ENCODE data around the gene PAX8. TPM values are rescaled to one million over a fixed set of nuclear protein-coding genes. Genes with fewer than 3 reads are reported as not detected.

Gene PAX8
- total RNA-seq, 6 experiments from 2014 or later: 0.33 to 6.7 (median 5.1) TPM

- TF ChIP-seq CTCF (IDR thresholded peaks at IDR 0.05): peak; percentile 50
- H3K4me3 Mint-ChIP-seq: no peak overlapping the region
- no peak for DNase-seq
- peak overlapping the region; percentile 95 for H3K27ac Mint-ChIP-seq
- no peaks in the 10 kb centered on the region for H3K36me3 Mint-ChIP-seq (ENCODE audit: low read depth)
- peaks cover 49% of the 10 kb centered on the region for H3K4me1 Mint-ChIP-seq (ENCODE audit: low read depth)
- H3K27me3 Mint-ChIP-seq (ENCODE audit: insufficient read depth): peaks cover 1% of the 10 kb centered on the region; the same call in 1 of the 2 replicates
- H3K9me3 Mint-ChIP-seq: no peaks in the 10 kb centered on the region
Observed at GRCh38 chr2:113282747-113283533, 4.2 kb upstream of the PAX8 start.

- Mint-ChIP-seq H3K9me3 (no peaks in the 10 kb centered on the region), H3K4me1 (ENCODE audit: low read depth) (peaks cover 48% of the 10 kb centered on the region), H3K4me3 (no peak overlapping the region), H3K36me3 (ENCODE audit: low read depth) (no peaks in the 10 kb centered on the region), H3K27ac (no peak overlapping the region), H3K27me3 (ENCODE audit: insufficient read depth) (peaks cover 5% of the 10 kb centered on the region; the same call in 1 of the 2 replicates)
- DNase-seq: no peak
- no peak for TF ChIP-seq CTCF (IDR thresholded peaks at IDR 0.05)
Observed at GRCh38 chr2:113281910-113282746, 3.4 kb upstream of the PAX8 start.

GRCh38 chr2:113278073-113278741 is 514 bp downstream of the PAX8 start:
- TF ChIP-seq CTCF (IDR thresholded peaks at IDR 0.05): no peak
- H3K4me3 Mint-ChIP-seq: no peak overlapping the region
- H3K27me3 Mint-ChIP-seq (ENCODE audit: insufficient read depth): peaks cover 33% of the 10 kb centered on the region
- H3K9me3 Mint-ChIP-seq: no peaks in the 10 kb centered on the region
- DNase-seq: no peak
- no peaks in the 10 kb centered on the region for H3K36me3 Mint-ChIP-seq (ENCODE audit: low read depth)
- H3K4me1 Mint-ChIP-seq (ENCODE audit: low read depth): peaks cover 20% of the 10 kb centered on the region
- no peak overlapping the region for H3K27ac Mint-ChIP-seq

GRCh38 chr2:113277474-113278072 is 1.1 kb downstream of the PAX8 start:
- Mint-ChIP-seq H3K36me3 (ENCODE audit: low read depth) (no peaks in the 10 kb centered on the region), H3K27ac (no peak overlapping the region), H3K27me3 (ENCODE audit: insufficient read depth) (peaks cover 38% of the 10 kb centered on the region), H3K4me3 (no peak overlapping the region), H3K9me3 (no peaks in the 10 kb centered on the region), H3K4me1 (ENCODE audit: low read depth) (peaks cover 20% of the 10 kb centered on the region)
- no peak for TF ChIP-seq CTCF (IDR thresholded peaks at IDR 0.05)
- no peak for DNase-seq

GRCh38 chr2:113276761-113277425 is 1.8 kb downstream of the PAX8 start:
- Mint-ChIP-seq H3K4me3 (no peak overlapping the region), H3K4me1 (ENCODE audit: low read depth) (peaks cover 15% of the 10 kb centered on the region), H3K27ac (no peak overlapping the region), H3K9me3 (no peaks in the 10 kb centered on the region), H3K36me3 (ENCODE audit: low read depth) (no peaks in the 10 kb centered on the region), H3K27me3 (ENCODE audit: insufficient read depth) (peaks cover 45% of the 10 kb centered on the region)
- no peak for TF ChIP-seq CTCF (IDR thresholded peaks at IDR 0.05)
- DNase-seq: no peak

Data from HFFc6 (cell line).